IPS DF 6.9 (cell line): ENCODE results near the gene LPP.

Source experiments
- DNase-seq: peaks from one replicate; pipeline ENCODE4 v3.0.0-alpha.2; 2013; ENCODE audit warnings: low read depth, low spot score
- H3K27ac ChIP-seq: one replicate; pipeline ENCODE4 v1.5.1; 2013; ENCODE audit warnings: low read length, control low read depth
- H3K27me3 ChIP-seq: 2 replicates; pipeline ENCODE4 v1.6.1; 2013; ENCODE audit warnings: mild to moderate bottlenecking, low read length; ENCODE audit not compliant: control insufficient read depth, insufficient read depth
- H3K36me3 ChIP-seq: 2 replicates; pipeline ENCODE4 v1.6.1; 2013; ENCODE audit warnings: low read length; ENCODE audit not compliant: control insufficient read depth, insufficient read depth
- H3K4me1 ChIP-seq: 2 replicates; pipeline ENCODE4 v1.6.1; 2013; ENCODE audit warnings: low read length; ENCODE audit not compliant: control insufficient read depth, insufficient read depth
- H3K4me3 ChIP-seq: 2 replicates; pipeline ENCODE4 v1.5.1; 2013; ENCODE audit warnings: mild to moderate bottlenecking, low read length
- H3K9me3 ChIP-seq: 2 replicates; pipeline ENCODE4 v1.6.1; 2013; ENCODE audit warnings: low read length, inconsistent platforms; ENCODE audit not compliant: control insufficient read depth, insufficient read depth
- whole genome bisulfite sequencing: extraction: QIAGEN DNeasy Blood & Tissue Kit; methylation state at CpG from one replicate; pipeline ENCODE4 v1.1.7; 2013; ENCODE audit warnings: mixed read lengths, missing lambda C conversion rate; ENCODE audit not compliant: insufficient read length, insufficient coverage; 5-methylcytosine and 5-hydroxymethylcytosine counted together

LPP gene

DNA sequence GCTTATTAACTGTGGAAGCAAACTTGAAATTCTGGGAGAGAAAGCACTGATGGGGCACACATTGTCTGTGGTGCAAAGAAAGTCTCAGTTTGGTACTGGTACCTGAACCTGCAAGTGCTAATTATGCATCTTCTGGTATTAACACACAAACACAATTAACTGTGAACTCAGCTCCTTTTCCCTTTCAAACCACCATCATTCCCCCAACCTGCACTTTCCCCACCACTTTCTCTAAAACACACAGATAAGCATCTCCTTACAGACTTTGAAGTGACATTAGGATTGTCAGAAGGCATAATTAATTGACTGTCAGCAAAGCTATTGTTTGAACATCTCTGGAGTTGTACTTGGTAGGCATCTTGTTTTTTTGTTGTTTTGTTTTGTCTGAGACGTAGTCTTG is 565.6 kb downstream of the LPP start:
- Histone ChIP-seq H3K4me1 (no peaks in the 10 kb centered on the region), H3K27me3 (no peaks in the 10 kb centered on the region), H3K27ac (no peak overlapping the region), H3K4me3 (no peak overlapping the region), H3K36me3 (no peaks in the 10 kb centered on the region), H3K9me3 (no peaks in the 10 kb centered on the region)
- no CpG with 5 or more reads among the region's 1 CpG for WGBS
- DNase-seq, result no peak

DNA sequence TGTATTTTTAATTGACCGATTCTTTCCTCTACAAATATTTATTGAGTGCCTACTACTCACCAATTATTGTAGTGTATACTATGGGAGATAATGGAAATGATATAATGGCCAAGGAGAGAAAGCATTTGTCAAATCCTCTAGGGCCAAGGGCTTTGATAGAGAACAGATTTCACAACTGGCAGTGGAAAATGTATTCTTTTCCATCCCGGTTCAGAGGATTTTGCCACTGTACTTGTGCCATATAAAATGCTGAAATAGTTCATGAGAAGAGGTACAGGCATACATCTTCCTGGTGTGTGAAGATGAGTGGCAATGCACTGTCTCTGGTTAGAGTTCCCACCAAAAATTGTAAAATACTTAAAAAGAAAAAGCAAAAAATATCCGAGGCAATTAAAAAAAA is 566.3 kb downstream of the LPP start:
- Histone ChIP-seq H3K27ac (no peak overlapping the region), H3K9me3 (no peaks in the 10 kb centered on the region), H3K4me1 (no peaks in the 10 kb centered on the region), H3K27me3 (no peaks in the 10 kb centered on the region), H3K4me3 (no peak overlapping the region), H3K36me3 (no peaks in the 10 kb centered on the region)
- DNase-seq, result no peak
- WGBS, result no CpG with 5 or more reads among the region's 3 CpGs

DNA sequence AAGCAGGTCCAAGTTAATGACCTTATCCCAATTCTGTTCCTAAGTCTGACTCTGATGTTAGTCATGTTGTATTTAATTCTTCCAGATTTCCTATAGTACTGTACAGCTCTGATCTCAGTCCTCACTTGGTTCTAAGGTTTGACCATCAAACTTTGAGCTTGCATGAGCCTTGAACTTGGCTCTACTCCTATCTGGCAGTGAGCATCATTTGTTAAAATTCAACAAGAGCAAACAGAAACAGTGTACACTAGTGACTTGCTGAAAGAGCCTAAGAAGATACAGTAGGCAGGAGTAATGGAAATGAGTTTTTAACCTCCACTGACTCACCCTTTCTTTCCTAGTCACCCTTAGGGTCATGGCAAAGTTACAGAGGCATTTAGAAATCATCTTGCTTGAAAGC is 566.7 kb downstream of the LPP start:
- Histone ChIP-seq H3K27me3 (no peaks in the 10 kb centered on the region), H3K4me3 (no peak overlapping the region), H3K27ac (no peak overlapping the region), H3K36me3 (no peaks in the 10 kb centered on the region), H3K4me1 (no peaks in the 10 kb centered on the region), H3K9me3 (no peaks in the 10 kb centered on the region)
- DNase-seq, result no peak

DNA sequence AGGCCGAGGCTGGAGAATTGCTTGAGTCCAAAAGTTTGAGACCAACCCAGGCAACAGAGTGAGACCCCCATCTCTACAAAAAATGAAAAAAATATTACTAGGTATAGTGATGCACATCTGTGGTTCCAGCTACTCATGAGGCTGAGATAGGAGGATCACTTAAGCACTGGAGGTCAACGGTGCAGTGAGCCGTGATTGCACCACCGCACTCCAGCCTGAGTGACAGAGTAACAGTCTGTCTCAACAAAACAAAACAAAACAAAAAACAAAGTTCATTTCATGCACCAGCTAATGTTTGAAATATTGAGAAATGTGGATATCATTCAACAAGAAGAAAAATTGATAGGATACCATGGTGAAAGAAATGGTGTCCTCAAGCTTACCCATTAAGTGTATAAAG is 567.4 kb downstream of the LPP start:
- no peaks in the 10 kb centered on the region for H3K4me1 ChIP-seq
- H3K9me3 ChIP-seq, result no peaks in the 10 kb centered on the region
- DNase-seq, result no peak
- H3K4me3 ChIP-seq, result no peak overlapping the region
- H3K27me3 ChIP-seq, result no peaks in the 10 kb centered on the region
- H3K27ac ChIP-seq, result no peak overlapping the region
- WGBS, result no CpG with 5 or more reads among the region's 4 CpGs
- no peaks in the 10 kb centered on the region for H3K36me3 ChIP-seq

DNA sequence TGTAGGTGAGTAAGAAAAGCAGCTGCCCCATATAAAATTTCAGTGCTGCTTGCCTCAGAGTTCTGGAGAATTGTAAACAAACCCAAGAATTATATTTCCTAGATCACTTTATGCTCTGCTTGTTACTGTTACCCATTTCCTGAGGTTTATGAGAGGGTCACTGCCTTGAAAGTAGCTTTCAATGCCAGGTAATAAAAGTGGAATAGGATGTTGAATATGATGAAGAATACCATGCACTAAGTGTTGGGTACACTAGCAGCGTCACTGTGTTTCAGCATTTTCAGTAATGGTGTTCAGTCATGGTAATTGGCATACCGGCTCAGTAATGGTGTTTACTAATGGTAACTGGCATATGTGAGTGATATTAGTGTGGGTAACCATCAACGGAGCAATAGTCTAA is 568.0 kb downstream of the LPP start:
- no peak for DNase-seq
- Histone ChIP-seq H3K4me1 (no peaks in the 10 kb centered on the region), H3K27me3 (no peaks in the 10 kb centered on the region), H3K27ac (no peak overlapping the region), H3K36me3 (no peaks in the 10 kb centered on the region), H3K9me3 (no peaks in the 10 kb centered on the region), H3K4me3 (no peak overlapping the region)
- no CpG with 5 or more reads among the region's 3 CpGs for WGBS

DNA sequence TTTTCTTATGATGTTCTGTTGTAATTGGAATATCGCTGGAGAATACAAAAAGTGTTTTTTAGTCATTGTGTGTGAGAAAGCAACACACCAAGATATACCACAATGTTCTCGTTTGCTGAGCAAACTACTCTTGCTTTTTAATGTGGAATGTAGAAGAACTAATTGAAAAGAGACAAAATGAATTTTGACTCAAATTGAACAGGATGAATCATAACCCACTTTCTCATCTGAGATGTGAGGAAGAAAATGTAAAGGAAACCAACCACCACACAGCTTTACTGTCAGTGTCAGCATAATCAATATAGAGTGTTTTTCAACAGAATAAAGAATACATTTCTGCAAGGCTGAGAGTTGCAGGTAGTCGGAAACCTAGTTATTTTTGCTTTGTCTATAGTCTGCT is 569.0 kb downstream of the LPP start:
- no peak overlapping the region for H3K4me3 ChIP-seq
- WGBS, result no CpG with 5 or more reads among the region's 3 CpGs
- no peak overlapping the region for H3K27ac ChIP-seq

DNA sequence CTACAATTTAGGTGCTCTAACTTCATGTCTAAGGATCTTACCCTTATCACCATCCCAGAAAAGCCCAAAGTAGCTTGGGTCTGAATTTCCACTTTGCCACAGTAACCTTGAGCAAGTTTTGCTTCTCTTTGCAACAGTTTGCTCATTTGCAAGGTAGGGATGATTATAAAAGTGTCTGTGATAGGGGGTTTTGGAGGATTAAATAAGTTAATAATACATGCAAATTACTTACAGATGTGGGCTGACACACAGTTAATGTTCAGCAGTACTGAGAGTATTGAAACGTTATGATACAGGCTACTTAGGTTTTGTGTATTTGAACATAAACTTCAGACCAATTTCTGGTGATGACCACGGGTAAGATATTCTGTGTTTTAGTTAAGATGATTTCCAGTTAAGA is 573.1 kb downstream of the LPP start:
- Histone ChIP-seq H3K4me1 (no peaks in the 10 kb centered on the region), H3K27me3 (no peaks in the 10 kb centered on the region), H3K27ac (no peak overlapping the region), H3K36me3 (no peaks in the 10 kb centered on the region), H3K9me3 (no peaks in the 10 kb centered on the region), H3K4me3 (no peak overlapping the region)
- no CpG with 5 or more reads among the region's 2 CpGs for WGBS
- no peak for DNase-seq

More for the DNA sequence above, 569.0 kb downstream of the LPP start:
- H3K36me3 ChIP-seq, result no peaks in the 10 kb centered on the region
- no peak for DNase-seq
- no peaks in the 10 kb centered on the region for H3K27me3 ChIP-seq
- no peaks in the 10 kb centered on the region for H3K9me3 ChIP-seq
- H3K4me1 ChIP-seq, result no peaks in the 10 kb centered on the region

DNA sequence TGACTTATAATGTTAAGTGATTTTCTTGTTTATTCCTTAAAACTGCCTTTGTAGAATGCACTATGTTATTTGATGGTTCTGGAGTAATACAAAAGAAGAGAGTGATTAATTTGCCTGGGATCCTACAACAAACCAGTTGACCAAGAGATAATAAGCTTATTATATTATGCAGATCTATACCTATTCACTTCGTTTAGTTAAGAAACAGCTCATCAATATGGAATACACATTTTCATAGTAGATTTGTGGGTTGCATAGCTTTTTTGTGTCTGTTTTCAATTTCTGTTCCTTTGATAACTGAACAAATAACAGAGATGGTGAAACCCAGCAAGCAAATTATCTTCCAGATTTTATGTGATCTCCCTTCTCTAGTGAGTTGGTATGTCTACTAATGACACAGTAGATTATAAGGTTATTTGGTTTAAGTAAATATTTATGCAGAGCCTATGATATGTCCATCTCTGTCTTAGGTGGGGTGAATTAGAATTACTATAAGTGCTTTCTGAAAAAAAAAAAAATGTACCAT is 574.5 kb downstream of the LPP start:
- no peaks in the 10 kb centered on the region for H3K9me3 ChIP-seq
- no peaks in the 10 kb centered on the region for H3K27me3 ChIP-seq
- no CpG with 5 or more reads among the region's 1 CpG for WGBS
- no peaks in the 10 kb centered on the region for H3K36me3 ChIP-seq
- H3K27ac ChIP-seq, result no peak overlapping the region
- no peaks in the 10 kb centered on the region for H3K4me1 ChIP-seq
- H3K4me3 ChIP-seq, result no peak overlapping the region
- no peak for DNase-seq

DNA sequence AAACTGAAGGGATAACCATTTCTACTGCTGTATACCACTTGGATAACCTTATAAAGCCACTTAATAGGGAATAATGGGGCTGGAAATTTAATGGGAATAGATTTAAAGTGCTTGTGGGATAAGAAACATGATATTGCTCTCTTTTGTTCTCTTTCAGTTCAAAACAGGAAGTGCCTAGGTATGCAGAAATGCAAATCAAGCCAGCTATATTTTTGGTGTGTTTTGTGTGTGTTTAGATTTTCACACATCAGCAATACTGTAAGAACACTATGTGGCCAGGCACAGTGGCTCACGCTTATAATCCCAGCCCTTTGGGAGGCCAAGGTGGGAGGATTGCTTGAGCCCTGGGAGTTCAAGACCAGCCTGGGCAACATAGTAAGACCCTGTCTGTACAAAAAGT is 575.5 kb downstream of the LPP start:
- H3K27me3 ChIP-seq, result no peaks in the 10 kb centered on the region
- no CpG with 5 or more reads among the region's 1 CpG for WGBS

DNA sequence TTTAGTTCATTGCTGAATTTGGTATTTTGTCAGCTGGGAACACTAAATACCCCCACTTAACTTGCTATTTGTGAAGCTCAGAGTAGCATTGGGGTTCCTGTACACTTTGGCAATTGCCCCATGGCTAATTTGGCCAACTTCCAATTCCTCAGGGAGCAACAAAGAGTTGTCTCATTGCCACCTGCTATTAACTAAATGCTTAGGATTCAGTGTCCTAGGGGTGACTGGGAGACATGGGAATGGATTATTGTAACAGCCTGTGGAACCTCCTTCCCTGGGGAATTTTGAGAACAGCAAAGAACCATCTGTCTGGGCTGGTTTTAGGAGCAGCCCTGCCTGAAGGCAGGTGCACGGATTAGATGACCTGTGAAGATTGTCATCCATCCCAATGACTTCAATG is 580.4 kb downstream of the LPP start:
- WGBS, result no CpG with 5 or more reads among the region's 1 CpG

More for the DNA sequence above, 575.5 kb downstream of the LPP start:
- no peak overlapping the region for H3K4me3 ChIP-seq
- no peak for DNase-seq
- H3K36me3 ChIP-seq, result no peaks in the 10 kb centered on the region
- H3K4me1 ChIP-seq, result no peaks in the 10 kb centered on the region
- no peak overlapping the region for H3K27ac ChIP-seq
- H3K9me3 ChIP-seq, result no peaks in the 10 kb centered on the region

DNA sequence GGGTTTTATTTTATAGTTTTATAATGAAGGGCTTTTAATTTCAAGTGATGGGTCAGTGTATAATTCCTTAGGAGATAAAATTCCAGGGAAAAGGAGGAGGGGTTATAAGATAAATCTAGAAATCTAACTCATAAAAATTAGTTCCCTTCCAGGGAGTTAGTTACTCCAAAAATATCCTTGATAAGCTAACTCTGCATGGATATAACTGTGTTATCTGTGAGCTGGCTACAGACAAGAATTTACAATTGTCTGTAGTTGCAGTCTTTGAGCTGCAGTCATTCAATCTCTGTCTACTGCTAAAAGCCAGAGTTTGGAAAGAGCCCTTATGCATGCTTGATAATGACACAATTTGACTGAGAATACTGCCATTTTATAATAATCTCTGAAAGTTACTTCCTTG is 585.6 kb downstream of the LPP start:
- no peak overlapping the region for H3K4me3 ChIP-seq
- no peak for DNase-seq
- no peaks in the 10 kb centered on the region for H3K27me3 ChIP-seq
- H3K4me1 ChIP-seq, result no peaks in the 10 kb centered on the region
- no peaks in the 10 kb centered on the region for H3K36me3 ChIP-seq
- H3K9me3 ChIP-seq, result no peaks in the 10 kb centered on the region
- no peak overlapping the region for H3K27ac ChIP-seq

More for the DNA sequence above, 580.4 kb downstream of the LPP start:
- no peak for DNase-seq
- Histone ChIP-seq H3K9me3 (no peaks in the 10 kb centered on the region), H3K36me3 (no peaks in the 10 kb centered on the region), H3K4me3 (no peak overlapping the region), H3K4me1 (no peaks in the 10 kb centered on the region), H3K27me3 (no peaks in the 10 kb centered on the region), H3K27ac (no peak overlapping the region)
